Measurements from ENCODE around the gene GAS2L2. TPM values are rescaled to one million over a fixed set of nuclear protein-coding genes. Genes with fewer than 3 reads are reported as not detected.

The GAS2L2 gene
- total RNA-seq, 1 experiment from 2014 or later: not detected

DNA sequence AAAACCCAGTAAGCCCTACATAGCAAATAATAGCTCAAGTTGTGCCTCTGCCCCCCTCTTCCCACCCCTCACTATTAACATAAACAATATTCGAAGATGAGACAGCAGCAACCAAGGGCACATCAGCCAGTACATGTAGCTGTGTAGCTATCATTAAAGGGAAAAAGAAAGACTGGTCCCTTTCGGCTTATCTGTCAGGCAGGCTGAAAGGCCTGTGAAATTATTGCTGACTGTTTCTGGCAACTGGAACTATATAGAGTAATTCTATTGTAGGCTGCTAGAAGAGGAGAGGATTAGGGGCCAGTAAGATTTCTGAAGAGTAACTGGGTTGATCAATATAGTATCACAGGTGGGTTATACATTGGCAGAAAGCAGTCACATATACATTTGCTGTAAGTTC is 58.1 kb downstream of the GAS2L2 start:
- no peak for ATAC-seq
- TF ChIP-seq TCF7L2 (IDR thresholded peaks at IDR 0.05; ENCODE audit: low read depth, low read length) (no peak), SIN3A (IDR thresholded peaks at IDR 0.05; ENCODE audit: borderline replicate concordance, insufficient read depth, low read depth, low read length) (no peak), REST (IDR thresholded peaks at IDR 0.05; ENCODE audit: insufficient read depth in 1 of 2, low read depth in 2 of 2, low read length in 1 of 2) (no peak), POLR2AphosphoS5 (IDR thresholded peaks at IDR 0.05; ENCODE audit: low read depth, low read length) (no peak)
- TF ChIP-seq, protein P1, sequence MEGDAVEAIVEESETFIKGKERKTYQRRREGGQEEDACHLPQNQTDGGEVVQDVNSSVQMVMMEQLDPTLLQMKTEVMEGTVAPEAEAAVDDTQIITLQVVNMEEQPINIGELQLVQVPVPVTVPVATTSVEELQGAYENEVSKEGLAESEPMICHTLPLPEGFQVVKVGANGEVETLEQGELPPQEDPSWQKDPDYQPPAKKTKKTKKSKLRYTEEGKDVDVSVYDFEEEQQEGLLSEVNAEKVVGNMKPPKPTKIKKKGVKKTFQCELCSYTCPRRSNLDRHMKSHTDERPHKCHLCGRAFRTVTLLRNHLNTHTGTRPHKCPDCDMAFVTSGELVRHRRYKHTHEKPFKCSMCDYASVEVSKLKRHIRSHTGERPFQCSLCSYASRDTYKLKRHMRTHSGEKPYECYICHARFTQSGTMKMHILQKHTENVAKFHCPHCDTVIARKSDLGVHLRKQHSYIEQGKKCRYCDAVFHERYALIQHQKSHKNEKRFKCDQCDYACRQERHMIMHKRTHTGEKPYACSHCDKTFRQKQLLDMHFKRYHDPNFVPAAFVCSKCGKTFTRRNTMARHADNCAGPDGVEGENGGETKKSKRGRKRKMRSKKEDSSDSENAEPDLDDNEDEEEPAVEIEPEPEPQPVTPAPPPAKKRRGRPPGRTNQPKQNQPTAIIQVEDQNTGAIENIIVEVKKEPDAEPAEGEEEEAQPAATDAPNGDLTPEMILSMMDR (IDR thresholded peaks at IDR 0.05): no peak
- no peak for DNase-seq (ENCODE audit: low read depth, low spot score)
- ChIA-PET CTCF (no interaction called here), POLR2A (no interaction called here)
- H3K27ac ChIP-seq (ENCODE audit: low read length): no peak overlapping the region
- no peaks in the 10 kb centered on the region for H3K27me3 ChIP-seq (ENCODE audit: control insufficient read depth, insufficient read depth, low read length)
- no TSS peak for BruUV-seq (replicated peaks)
- H3K4me3 ChIP-seq (ENCODE audit: low read depth in 2 of 2, low read length in 2 of 2): no peak overlapping the region
- no peaks in the 10 kb centered on the region for H3K9me3 ChIP-seq (ENCODE audit: control insufficient read depth, insufficient read depth, low read depth, low read length)
- intact Hi-C loops (cut with micrococcal nuclease; ENCODE audit: unreplicated experiment): no loop called here
- peaks cover 9% of the 10 kb centered on the region; the same call in 1 of the 2 replicates for H3K4me1 ChIP-seq (ENCODE audit: control insufficient read depth, insufficient read depth, low read length)
- in situ Hi-C loops (cut with HindIII; ENCODE audit: low pct_unique_long_range_greater_than_20kb, low sequenced_read_pairs): no loop called here
- peaks cover 46% of the 10 kb centered on the region for H3K36me3 ChIP-seq (ENCODE audit: control insufficient read depth, insufficient read depth, low read length)

Other genes with a start within 250 kb of the GAS2L2 start
- 0.33 TPM for gene SLFN12L, start 215.6 kb downstream of the GAS2L2 start, total RNA-seq (2021; ENCODE audit: unreplicated experiment)
- gene SLFN14, start 192.4 kb downstream of the GAS2L2 start, total RNA-seq (2021; ENCODE audit: unreplicated experiment): not detected
- 6.6 TPM for gene PEX12, start 174.7 kb downstream of the GAS2L2 start, total RNA-seq (2021; ENCODE audit: unreplicated experiment)
- gene AP2B1, start 165.9 kb downstream of the GAS2L2 start, total RNA-seq (2021; ENCODE audit: unreplicated experiment): 446 TPM
- gene RASL10B, start 21.6 kb downstream of the GAS2L2 start, total RNA-seq (2021; ENCODE audit: unreplicated experiment): 4.3 TPM
- gene C17orf50, start 7.6 kb upstream of the GAS2L2 start, total RNA-seq (2021; ENCODE audit: unreplicated experiment): not detected
- gene MMP28, start 42.4 kb upstream of the GAS2L2 start, total RNA-seq (2021; ENCODE audit: unreplicated experiment): 1.6 TPM
- 249 TPM for gene TAF15, start 56.2 kb upstream of the GAS2L2 start, total RNA-seq (2021; ENCODE audit: unreplicated experiment)
- gene HEATR9, start 115.7 kb upstream of the GAS2L2 start, total RNA-seq (2021; ENCODE audit: unreplicated experiment): not detected
- gene CCL5, start 127.1 kb upstream of the GAS2L2 start, total RNA-seq (2021; ENCODE audit: unreplicated experiment): 15.9 TPM
- 5.5 TPM for gene RDM1, start 177.5 kb upstream of the GAS2L2 start, total RNA-seq (2021; ENCODE audit: unreplicated experiment)
- gene LYZL6, start 190.5 kb upstream of the GAS2L2 start, total RNA-seq (2021; ENCODE audit: unreplicated experiment): not detected
- not detected for gene CCL16, start 228.3 kb upstream of the GAS2L2 start, total RNA-seq (2021; ENCODE audit: unreplicated experiment)
- gene CCL14, start 233.5 kb upstream of the GAS2L2 start, total RNA-seq (2021; ENCODE audit: unreplicated experiment): not detected
- gene CCL15, start 248.3 kb upstream of the GAS2L2 start, total RNA-seq (2021; ENCODE audit: unreplicated experiment): not detected

All from Panc1 (cell line).